ENCODE data around the gene FER.
A peak's percentile ranks its signal among the peaks of the same experiment; 100 is the strongest.
"Not testable (repeated sequence)": the region's sequence is repeated elsewhere in the genome, so short reads cannot be mapped to it uniquely, and the experiment has no call there.

The FER gene

GRCh38 chr5:108747774-108748400 lies at the start of gene FER:
Gene FER (plus strand): TSS chr5:108747897. CDS start chr5:108798183, 50,286 bp downstream.
- peak in 1 of 2 experiments; percentile 39 for DNase-seq (ENCODE audit: low read depth in 1 of 2, low spot score in 1 of 2)
- TF ChIP-seq JUND (IDR thresholded peaks at IDR 0.05; ENCODE audit: low read depth), result no peak
- in situ Hi-C loops (cut with HindIII; ENCODE audit: low pct_unique_long_range_greater_than_20kb, low sequenced_read_pairs), result no loop called here

GRCh38 chr5:108700388-108700787 lies 47.3 kb upstream of the FER start:
- in situ Hi-C loops (cut with HindIII; ENCODE audit: low pct_unique_long_range_greater_than_20kb, low sequenced_read_pairs); DNase-seq (ENCODE audit: low read depth in 1 of 2, low spot score in 1 of 2): not testable (repeated sequence)

- TF ChIP-seq JUND (IDR thresholded peaks at IDR 0.05; ENCODE audit: low read depth), result no peak
- DNase-seq (ENCODE audit: low read depth in 1 of 2, low spot score in 1 of 2), result no peak
- in situ Hi-C loops (cut with HindIII; ENCODE audit: low pct_unique_long_range_greater_than_20kb, low sequenced_read_pairs), result no loop called here
Observed at GRCh38 chr5:108700930-108701329, 46.8 kb upstream of the FER start.

GRCh38 chr5:108702546-108702945 lies 45.2 kb upstream of the FER start:
- in situ Hi-C loops (cut with HindIII; ENCODE audit: low pct_unique_long_range_greater_than_20kb, low sequenced_read_pairs), result no loop called here
- no peak for TF ChIP-seq JUND (IDR thresholded peaks at IDR 0.05; ENCODE audit: low read depth)
- DNase-seq (ENCODE audit: low read depth in 1 of 2, low spot score in 1 of 2), result no peak

GRCh38 chr5:108703313-108703712 lies 44.4 kb upstream of the FER start:
- no peak for DNase-seq (ENCODE audit: low read depth in 1 of 2, low spot score in 1 of 2)
- TF ChIP-seq JUND (IDR thresholded peaks at IDR 0.05; ENCODE audit: low read depth), result no peak
- in situ Hi-C loops (cut with HindIII; ENCODE audit: low pct_unique_long_range_greater_than_20kb, low sequenced_read_pairs), result no loop called here

- DNase-seq (ENCODE audit: low read depth in 1 of 2, low spot score in 1 of 2), result no peak
- in situ Hi-C loops (cut with HindIII; ENCODE audit: low pct_unique_long_range_greater_than_20kb, low sequenced_read_pairs), result no loop called here
- no peak for TF ChIP-seq JUND (IDR thresholded peaks at IDR 0.05; ENCODE audit: low read depth)
Observed at GRCh38 chr5:108707141-108707540, 40.6 kb upstream of the FER start.

- DNase-seq (ENCODE audit: low read depth in 1 of 2, low spot score in 1 of 2), result no peak
- in situ Hi-C loops (cut with HindIII; ENCODE audit: low pct_unique_long_range_greater_than_20kb, low sequenced_read_pairs), result no loop called here
- TF ChIP-seq JUND (IDR thresholded peaks at IDR 0.05; ENCODE audit: low read depth), result no peak
Observed at GRCh38 chr5:108711898-108712297, 35.8 kb upstream of the FER start.

- no peak for TF ChIP-seq JUND (IDR thresholded peaks at IDR 0.05; ENCODE audit: low read depth)
- DNase-seq (ENCODE audit: low read depth in 1 of 2, low spot score in 1 of 2), result no peak
- in situ Hi-C loops (cut with HindIII; ENCODE audit: low pct_unique_long_range_greater_than_20kb, low sequenced_read_pairs), result no loop called here
Observed at GRCh38 chr5:108715408-108715807, 32.3 kb upstream of the FER start.

GRCh38 chr5:108720391-108720790 lies 27.3 kb upstream of the FER start:
- DNase-seq (ENCODE audit: low read depth in 1 of 2, low spot score in 1 of 2), result no peak
- in situ Hi-C loops (cut with HindIII; ENCODE audit: low pct_unique_long_range_greater_than_20kb, low sequenced_read_pairs), result no loop called here
- TF ChIP-seq JUND (IDR thresholded peaks at IDR 0.05; ENCODE audit: low read depth), result no peak

GRCh38 chr5:108726446-108727235 lies 21.1 kb upstream of the FER start:
- DNase-seq (ENCODE audit: low read depth in 1 of 2, low spot score in 1 of 2), result no peak
- in situ Hi-C loops (cut with HindIII; ENCODE audit: low pct_unique_long_range_greater_than_20kb, low sequenced_read_pairs), result no loop called here
- TF ChIP-seq JUND (IDR thresholded peaks at IDR 0.05; ENCODE audit: low read depth), result no peak

GRCh38 chr5:108727236-108727650 lies 20.5 kb upstream of the FER start:
- in situ Hi-C loops (cut with HindIII; ENCODE audit: low pct_unique_long_range_greater_than_20kb, low sequenced_read_pairs), result no loop called here

GRCh38 chr5:108727651-108728565 lies 19.8 kb upstream of the FER start:
- TF ChIP-seq JUND (IDR thresholded peaks at IDR 0.05; ENCODE audit: low read depth), result no peak
- peak; percentile 84 to 93 for DNase-seq (ENCODE audit: low read depth in 1 of 2, low spot score in 1 of 2)
- in situ Hi-C loops (cut with HindIII; ENCODE audit: low pct_unique_long_range_greater_than_20kb, low sequenced_read_pairs), result no loop called here

More at GRCh38 chr5:108727236-108727650, 20.5 kb upstream of the FER start:
- TF ChIP-seq JUND (IDR thresholded peaks at IDR 0.05; ENCODE audit: low read depth), result no peak
- DNase-seq (ENCODE audit: low read depth in 1 of 2, low spot score in 1 of 2), result peak; percentile 31 to 86
